TTC549 (cell line): Measurements from ENCODE around the gene CRYM.

Source experiments
- FAIRE-seq: peaks from 2 replicates; lab custom pipeline; 2012; peaks lifted over from hg19 to GRCh38; lab: Jason Lieb, UNC

CRYM gene

GRCh38 chr16:21244518-21245215 lies 33.4 kb downstream of the CRYM start:
- no peak for FAIRE-seq

DNA sequence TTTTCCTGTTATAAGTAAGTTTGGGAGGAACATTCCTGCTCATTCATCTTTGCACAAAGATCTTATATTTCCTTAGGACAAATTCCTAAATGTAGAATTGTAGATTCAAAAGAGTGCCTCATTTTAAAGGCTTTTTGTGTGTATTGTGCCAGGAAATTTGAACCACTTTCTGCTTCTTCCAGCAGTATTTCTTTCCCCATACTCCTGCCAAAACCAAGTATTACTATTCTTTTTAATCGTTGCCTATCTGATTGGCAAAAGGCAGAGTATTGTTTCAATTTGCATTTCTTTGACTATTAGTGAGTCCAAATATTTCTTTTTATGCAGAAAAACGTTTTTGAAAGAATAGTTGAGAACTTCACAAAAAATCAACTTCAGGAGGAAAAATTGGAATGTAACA lies 35.3 kb downstream of the CRYM start:
- no peak for FAIRE-seq

DNA sequence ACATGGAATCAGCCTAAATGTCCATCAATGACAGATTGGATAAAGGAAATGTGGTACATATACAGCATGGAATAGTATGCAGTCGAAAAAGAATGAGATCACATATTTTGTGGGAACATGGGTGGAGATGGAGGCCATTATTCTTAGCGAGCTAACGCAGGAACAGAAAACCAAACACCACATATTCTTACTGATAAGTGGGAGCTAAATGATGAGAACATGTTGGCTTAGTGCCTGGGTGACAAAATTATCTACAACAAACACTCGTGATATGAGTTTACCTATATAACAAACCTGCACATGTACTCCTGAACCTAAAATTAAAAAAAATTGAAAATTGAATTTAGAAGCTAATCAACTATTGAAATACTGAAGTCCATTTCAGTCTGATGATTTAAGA lies 38.4 kb downstream of the CRYM start:
- no peak for FAIRE-seq

- no peak for FAIRE-seq
Observed at GRCh38 chr16:21236831-21237230, 41.3 kb downstream of the CRYM start.

DNA sequence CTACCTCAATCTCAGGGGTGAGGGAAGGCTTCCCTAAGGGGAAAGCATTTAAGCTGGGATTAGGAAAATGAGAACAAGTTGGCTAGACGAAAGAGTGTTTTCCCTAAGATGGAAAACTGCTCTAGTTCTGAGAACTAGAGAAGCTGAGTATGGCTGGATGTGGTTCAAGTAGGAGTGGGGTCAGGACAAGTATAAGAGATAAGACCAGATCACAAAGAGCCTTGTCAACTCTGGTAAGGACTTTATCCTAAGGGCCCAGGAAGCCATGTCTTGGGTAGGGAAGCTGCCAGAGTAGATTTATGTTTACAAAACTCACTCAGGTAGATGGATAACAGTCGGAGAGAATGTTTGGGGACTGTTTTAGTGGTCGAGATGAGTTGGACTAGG lies 42.9 kb downstream of the CRYM start:
- no peak for FAIRE-seq

- no peak for FAIRE-seq
Observed at GRCh38 chr16:21233521-21234150, 44.5 kb downstream of the CRYM start, which contains the start of gene ANKS4B. Gene ANKS4B (plus strand): TSS chr16:21233699. CDS start chr16:21233738, 39 bp downstream.

- FAIRE-seq, result no peak
Observed at GRCh38 chr16:21233045-21233520, 45.0 kb downstream of the CRYM start.

GRCh38 chr16:21228361-21228872 lies 49.7 kb downstream of the CRYM start:
- no peak for FAIRE-seq

DNA sequence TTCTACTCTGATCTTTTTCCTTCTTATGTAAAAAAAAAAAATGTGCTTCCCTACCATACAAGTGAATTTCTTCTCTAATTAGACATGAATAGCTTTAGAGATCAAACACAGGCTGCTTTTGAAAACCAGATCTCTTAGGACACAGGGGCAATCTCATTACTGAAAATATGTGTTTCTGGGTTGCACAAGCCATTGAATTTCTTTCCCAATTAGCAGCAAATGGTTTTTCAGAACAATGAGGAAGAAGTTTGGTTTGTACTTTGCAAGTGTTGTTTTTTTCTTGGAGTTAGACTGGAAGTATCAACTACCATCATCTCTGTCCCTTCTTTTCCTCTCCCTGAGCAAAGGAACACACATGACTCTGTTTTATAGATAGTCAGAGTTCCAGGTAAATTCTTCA lies 50.2 kb downstream of the CRYM start:
- FAIRE-seq, result no peak

- no peak for FAIRE-seq
Observed at GRCh38 chr16:21226749-21227148, 51.3 kb downstream of the CRYM start.

GRCh38 chr16:21224800-21225199 lies 53.3 kb downstream of the CRYM start:
- FAIRE-seq, result no peak

GRCh38 chr16:21223787-21224186 lies 54.3 kb downstream of the CRYM start:
- no peak for FAIRE-seq

DNA sequence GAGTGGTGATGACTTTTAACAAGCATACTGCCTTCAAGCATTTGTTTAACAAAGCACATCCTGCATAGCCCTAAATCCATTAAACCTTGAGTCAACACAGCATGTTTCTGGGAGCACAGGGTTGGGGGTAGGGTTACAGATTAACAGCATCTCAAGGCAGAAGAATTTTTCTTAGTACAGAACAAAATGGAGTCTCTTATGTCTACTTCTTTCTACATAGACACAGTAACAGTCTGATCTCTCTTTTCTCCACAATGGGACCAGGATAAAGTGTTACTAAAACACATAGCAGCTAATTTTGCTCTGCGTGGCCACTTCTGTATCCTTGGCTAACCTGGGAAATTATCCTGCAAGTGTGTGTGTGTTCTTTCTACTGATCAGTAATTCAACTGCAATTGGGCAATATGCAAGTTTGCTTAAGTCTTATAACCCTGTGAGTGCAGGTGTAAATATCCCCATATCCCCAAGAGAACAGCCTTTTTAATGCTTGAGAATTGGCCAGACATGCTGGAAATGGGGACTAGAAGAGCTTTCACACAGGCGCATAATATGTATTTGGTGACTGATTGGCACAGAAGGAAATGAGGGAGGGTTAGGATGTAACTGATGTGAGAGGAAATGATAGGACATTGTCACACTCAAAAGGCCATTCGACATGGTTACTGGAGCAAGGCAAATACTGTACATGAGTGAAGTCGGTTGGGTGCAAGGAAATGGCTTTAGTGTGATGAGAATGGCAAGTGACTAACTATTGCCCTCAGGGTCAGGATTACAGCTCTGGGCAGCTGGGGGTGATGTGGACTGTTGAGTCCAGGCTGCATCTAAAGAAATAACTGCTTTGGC lies 55.4 kb downstream of the CRYM start:
- no peak for FAIRE-seq

- FAIRE-seq, result no peak
Observed at GRCh38 chr16:21219551-21219950, 58.5 kb downstream of the CRYM start.

GRCh38 chr16:21218153-21218552 lies 59.9 kb downstream of the CRYM start:
- no peak for FAIRE-seq

DNA sequence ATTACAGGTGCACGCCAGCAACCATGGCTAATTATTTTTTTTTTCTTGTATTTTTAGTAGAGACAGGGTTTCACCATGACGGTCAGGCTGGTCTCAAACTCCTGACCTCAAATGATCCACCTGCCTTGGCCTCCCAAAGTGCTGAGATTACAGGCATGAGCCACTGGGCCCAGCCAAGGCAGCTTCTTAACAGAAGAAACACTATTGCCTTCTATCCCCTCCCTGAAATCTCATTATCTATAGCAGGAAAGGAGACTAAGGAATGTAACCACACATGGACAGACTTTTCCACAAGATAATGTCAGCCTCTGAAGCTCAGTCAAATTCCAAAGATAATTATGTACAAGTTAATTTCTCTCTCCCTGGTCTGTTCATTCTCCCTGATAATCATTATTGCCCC lies 61.0 kb downstream of the CRYM start:
- no peak for FAIRE-seq

DNA sequence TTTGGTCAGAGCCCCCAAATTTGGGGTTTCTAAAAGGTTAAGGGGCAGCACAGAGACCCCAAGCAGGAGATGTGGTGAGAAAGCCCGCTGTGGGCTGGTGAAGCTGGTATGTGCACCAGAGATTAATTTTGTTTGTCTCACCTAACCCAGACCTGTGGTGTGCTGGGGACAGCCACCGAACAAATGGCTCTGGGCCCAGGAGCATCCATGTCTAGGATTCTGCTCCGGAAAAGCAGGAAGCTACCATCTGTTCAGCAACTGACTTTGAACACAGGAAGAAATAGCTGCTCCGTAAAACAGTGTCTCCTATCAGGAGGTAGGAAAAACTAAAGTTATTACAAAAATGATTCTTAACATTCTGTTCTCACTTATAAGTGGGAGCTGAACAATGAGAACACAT lies 64.0 kb downstream of the CRYM start:
- FAIRE-seq, result no peak

DNA sequence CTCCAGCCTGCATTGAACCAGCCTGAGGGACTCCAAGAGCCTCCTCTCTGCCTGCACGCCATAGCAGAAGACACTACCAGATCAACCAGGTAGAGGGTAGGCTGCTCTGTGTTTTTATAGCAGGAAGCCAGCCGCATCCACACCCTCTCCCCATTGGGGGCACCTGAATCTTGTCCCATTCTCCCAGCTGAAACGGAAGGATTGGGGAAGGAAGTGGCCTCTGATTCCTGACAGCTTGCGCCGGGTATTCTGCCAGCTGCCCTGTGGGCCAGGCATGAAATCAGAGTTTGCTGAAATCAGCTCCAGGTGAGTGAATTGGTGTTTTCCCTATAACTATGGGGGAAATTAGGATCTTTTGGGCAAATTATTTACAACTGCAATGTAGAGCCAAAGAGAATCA lies 66.6 kb downstream of the CRYM start, which contains the start of gene ZP2:
Gene ZP2 (minus strand): TSS at position 89 of the 400 bp plus-strand sequence. CDS start 27 bp downstream, at position 62.
- no peak for FAIRE-seq
